A549 (cell line): ENCODE measurements around the gene WNT9A. TPM values are rescaled to one million over a fixed set of nuclear protein-coding genes. Genes with fewer than 3 reads are reported as not detected.

Source experiments
- ATAC-seq, 2 experiments: fragments of 200-7000 bp in 1 of 2; fragments of >200 bp in 1 of 2; cut with Nextera tagmentation in 1 of 2; cut with Tn5 transposase in 1 of 2; 3 replicates each; pipeline versions ENCODE4 v1.8.0 to v1.9.1; 2018 to 2020; ENCODE audit warnings: mild to moderate bottlenecking in 1 of 2, moderate library complexity in 1 of 2
- CTCF ChIA-PET: fragments of 300-600 bp; sonication (Branson Sonifier 250); formaldehyde crosslinking; extraction: SDS; loops from one replicate; lab custom pipeline; 2021; ENCODE audit warnings: antibody characterized with exemption, inconsistent platforms; lab: Yijun Ruan, JAX
- POLR2A ChIA-PET: fragments of 350-600 bp; formaldehyde crosslinking; extraction: SDS; loops from one replicate; lab custom pipeline; 2021; ENCODE audit warnings: antibody characterized with exemption, inconsistent platforms; lab: Yijun Ruan, JAX
- DNase-seq, 2 experiments: peaks; one replicate each; pipeline versions ENCODE4 v3.0.0 to v3.0.0-alpha.2; 2011 to 2016; ENCODE audit warnings: low read depth in 1 of 2, low spot score in 1 of 2
- FAIRE-seq: peaks from 2 replicates; lab custom pipeline; 2011; peaks lifted over from hg19 to GRCh38; lab: Jason Lieb, UNC
- H3K27ac ChIP-seq, 2 experiments: fragments of >200 bp; sonication (Bioruptor Twin); formaldehyde crosslinking; 3 replicates each; pipeline ENCODE4 v1.5.1; 2016 to 2017
- H3K4me1 ChIP-seq: fragments of >200 bp; sonication (Bioruptor Twin); formaldehyde crosslinking; 3 replicates; pipeline ENCODE4 v1.6.1; 2016
- H3K4me2 ChIP-seq: fragments of >200 bp; sonication (Bioruptor Twin); formaldehyde crosslinking; 3 replicates; pipeline ENCODE4 v1.6.1; 2016
- H3K4me3 ChIP-seq: fragments of >200 bp; sonication (Bioruptor Twin); formaldehyde crosslinking; 3 replicates; pipeline ENCODE4 v1.5.1; 2016
- H3K9me3 ChIP-seq: fragments of >200 bp; sonication (Bioruptor Twin); formaldehyde crosslinking; 3 replicates; pipeline ENCODE4 v1.6.1; 2016
- BHLHE40 ChIP-seq: IDR thresholded peaks from 2 replicates; pipeline ENCODE4 v1.6.1; 2012; ENCODE audit warnings: low read depth, low read length, inconsistent platforms
- CBX2 ChIP-seq: fragments of 200-600 bp; sonication (generic); IDR thresholded peaks from 2 replicates; pipeline ENCODE4 v1.6.1; 2016; ENCODE audit warnings: low read depth, mild to moderate bottlenecking, borderline replicate concordance
- CEBPB ChIP-seq, 2 experiments: fragments of >200 bp in 1 of 2; sonication (Bioruptor Twin) in 1 of 2; formaldehyde crosslinking in 1 of 2; IDR thresholded peaks; 2 replicates each; pipeline ENCODE4 v1.6.1; 2012 to 2016
- EHF ChIP-seq: fragments of 250-450 bp; sonication (Bioruptor Pico); IDR thresholded peaks from 2 replicates; pipeline ENCODE4 v1.5.0; 2020; ENCODE audit warnings: mild to moderate bottlenecking
- EHMT2 ChIP-seq: fragments of 200-600 bp; sonication (generic); IDR thresholded peaks from 2 replicates; pipeline ENCODE4 v1.6.1; 2016; ENCODE audit warnings: antibody characterized with exemption, low read depth, mild to moderate bottlenecking, moderate library complexity
- ELK1 ChIP-seq: fragments of 150-350 bp; IDR thresholded peaks from 2 replicates; pipeline ENCODE4 v1.6.1; 2014; ENCODE audit warnings: low read depth, mild to moderate bottlenecking, low read length
- FOSL2 ChIP-seq, 2 experiments: fragments of 450-650 bp in 1 of 2; fragments of >200 bp in 1 of 2; sonication (Bioruptor Twin) in 1 of 2; formaldehyde crosslinking; IDR thresholded peaks; 2 replicates each; pipeline versions ENCODE4 v1.5.0 to v1.6.1; 2016 to 2020; ENCODE audit warnings: mild to moderate bottlenecking in 1 of 2, moderate library complexity in 1 of 2
- HES2 ChIP-seq: fragments of >200 bp; sonication (Bioruptor Twin); formaldehyde crosslinking; IDR thresholded peaks from 2 replicates; pipeline ENCODE4 v1.6.1; 2016
- JUN ChIP-seq, 2 experiments: fragments of >200 bp; sonication (Bioruptor Twin); formaldehyde crosslinking; IDR thresholded peaks; 2 replicates in 1 of 2; 3 replicates in 1 of 2; pipeline ENCODE4 v1.6.1; 2016 to 2017
- KDM5A ChIP-seq: fragments of 200-600 bp; sonication (generic); IDR thresholded peaks from 2 replicates; pipeline ENCODE4 v1.6.1; 2016; ENCODE audit warnings: antibody characterized with exemption, mild to moderate bottlenecking
- MAFK ChIP-seq: fragments of 450-650 bp; IDR thresholded peaks from 2 replicates; pipeline ENCODE4 v1.6.1; 2014; ENCODE audit not compliant: partially characterized antibody
- MAX ChIP-seq: IDR thresholded peaks from 2 replicates; pipeline ENCODE4 v1.6.1; 2012
- MAZ ChIP-seq: fragments of 150-350 bp; IDR thresholded peaks from 2 replicates; pipeline ENCODE4 v1.6.1; 2014; ENCODE audit warnings: antibody characterized with exemption, low read depth, low read length, borderline replicate concordance
- NFE2L2 ChIP-seq: fragments of 150-350 bp; conservative IDR thresholded peaks from 2 replicates; pipeline ENCODE4 v1.6.1; 2014; ENCODE audit warnings: low read length
- NPAS2 ChIP-seq: fragments of 250-450 bp; sonication (Bioruptor Pico); IDR thresholded peaks from 2 replicates; pipeline ENCODE4 v1.8.0; 2022; ENCODE audit warnings: mild to moderate bottlenecking, moderate library complexity, borderline replicate concordance
- NR3C1 ChIP-seq: fragments of >200 bp; sonication (Bioruptor Twin); formaldehyde crosslinking; IDR thresholded peaks from 3 replicates; pipeline ENCODE4 v1.6.1; 2017
- RCOR1 ChIP-seq: fragments of 150-350 bp; IDR thresholded peaks from 2 replicates; pipeline ENCODE4 v1.6.1; 2014; ENCODE audit warnings: antibody characterized with exemption, low read length, low read depth
- SMC3 ChIP-seq: fragments of >200 bp; sonication (Bioruptor Twin); formaldehyde crosslinking; IDR thresholded peaks from 3 replicates; pipeline ENCODE4 v1.6.1; 2018; ENCODE audit warnings: inconsistent platforms
- SREBF2 ChIP-seq: fragments of 450-650 bp; IDR thresholded peaks from 2 replicates; pipeline ENCODE4 v1.6.1; 2014; ENCODE audit warnings: mild to moderate bottlenecking, moderate library complexity
- TFCP2L1 ChIP-seq: fragments of 250-450 bp; sonication (Bioruptor Pico); IDR thresholded peaks from 2 replicates; pipeline ENCODE4 v1.5.0; 2021; ENCODE audit warnings: mild to moderate bottlenecking
- ZNF302 ChIP-seq: fragments of 250-450 bp; sonication (Bioruptor Pico); IDR thresholded peaks from 2 replicates; pipeline ENCODE4 v1.9.0; 2021; ENCODE audit warnings: inconsistent platforms, mild to moderate bottlenecking, moderate library complexity
- ZSCAN20 ChIP-seq: fragments of 250-450 bp; sonication (Bioruptor Pico); IDR thresholded peaks from 2 replicates; pipeline ENCODE4 v1.8.0; 2022; ENCODE audit warnings: mild to moderate bottlenecking, moderate library complexity
- WGBS: methylation state at CpG from one replicate; pipeline ENCODE4 v1.1.6; 2017; ENCODE audit errors: missing lambda C conversion rate; 5-methylcytosine and 5-hydroxymethylcytosine counted together
- polyA plus RNA-seq, 4 experiments: library from polyadenylated mRNA; depleted of rRNA in 3 of 4; stranded (reverse); fragments of >200 nt; fragmentation: RNase III in 1 of 4; extraction: RNeasy Plus Mini Kit Qiagen cat#74134 plus additional on column Dnase treatment in 1 of 4; gene quantifications; 2 replicates in 3 of 4; 3 replicates in 1 of 4; pipeline ENCODE4 v1.2.3, GENCODE V29; 2011 to 2017
- TF ChIP-seq, protein P1 (sequence below): IDR thresholded peaks from 2 replicates; pipeline ENCODE4 v1.6.1; 2012
- TF ChIP-seq, protein P2 (sequence below): fragments of >200 bp; sonication (Bioruptor Twin); formaldehyde crosslinking; IDR thresholded peaks from 3 replicates; pipeline ENCODE4 v1.6.1; 2016
- TF ChIP-seq, protein P3 (sequence below): IDR thresholded peaks from 2 replicates; pipeline ENCODE4 v1.6.1; 2012; ENCODE audit warnings: low read depth, borderline replicate concordance

Gene WNT9A
- polyA plus RNA-seq, 2 of the 4 experiments (the other 2 are of a cell fraction), result 0.75 to 1.2 TPM

GRCh38 chr1:227903614-227904501 lies 43.9 kb downstream of the WNT9A start:
- ChIA-PET CTCF (interaction anchor here (1.0 kb wide), 1 partner anchor 18 kb away, joined by 3 read pairs; no protein-coding TSS in a partner anchor), POLR2A (no interaction called here)
- no peak overlapping the region for H3K4me3 ChIP-seq
- H3K27ac ChIP-seq, result no peak overlapping the region
- FAIRE-seq (no peak), DNase-seq (no peak), ATAC-seq (no peak)
- TF ChIP-seq NPAS2, result no peak
- TF ChIP-seq TFCP2L1 (CRISPR knock-in tag), result no peak
- no peak for TF ChIP-seq JUN (IDR thresholded peaks at IDR 0.05)
- TF ChIP-seq, protein P1, sequence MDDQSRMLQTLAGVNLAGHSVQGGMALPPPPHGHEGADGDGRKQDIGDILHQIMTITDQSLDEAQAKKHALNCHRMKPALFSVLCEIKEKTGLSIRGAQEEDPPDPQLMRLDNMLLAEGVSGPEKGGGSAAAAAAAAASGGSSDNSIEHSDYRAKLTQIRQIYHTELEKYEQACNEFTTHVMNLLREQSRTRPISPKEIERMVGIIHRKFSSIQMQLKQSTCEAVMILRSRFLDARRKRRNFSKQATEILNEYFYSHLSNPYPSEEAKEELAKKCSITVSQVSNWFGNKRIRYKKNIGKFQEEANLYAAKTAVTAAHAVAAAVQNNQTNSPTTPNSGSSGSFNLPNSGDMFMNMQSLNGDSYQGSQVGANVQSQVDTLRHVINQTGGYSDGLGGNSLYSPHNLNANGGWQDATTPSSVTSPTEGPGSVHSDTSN, result no peak
- TF ChIP-seq CBX2, result no peak
- no peak for TF ChIP-seq SREBF2
- no peak for TF ChIP-seq ELK1
- TF ChIP-seq HES2, result no peak
- no peak for TF ChIP-seq NR3C1
- TF ChIP-seq ZNF302 (CRISPR knock-in tag), result no peak
- no peak for TF ChIP-seq EHF (CRISPR knock-in tag)
- H3K9me3 ChIP-seq, result no peaks in the 10 kb centered on the region
- no peak overlapping the region for H3K4me2 ChIP-seq
- 20% methylated on average over 1 of the region's 22 CpGs for WGBS
- no peaks in the 10 kb centered on the region for H3K4me1 ChIP-seq

DNA sequence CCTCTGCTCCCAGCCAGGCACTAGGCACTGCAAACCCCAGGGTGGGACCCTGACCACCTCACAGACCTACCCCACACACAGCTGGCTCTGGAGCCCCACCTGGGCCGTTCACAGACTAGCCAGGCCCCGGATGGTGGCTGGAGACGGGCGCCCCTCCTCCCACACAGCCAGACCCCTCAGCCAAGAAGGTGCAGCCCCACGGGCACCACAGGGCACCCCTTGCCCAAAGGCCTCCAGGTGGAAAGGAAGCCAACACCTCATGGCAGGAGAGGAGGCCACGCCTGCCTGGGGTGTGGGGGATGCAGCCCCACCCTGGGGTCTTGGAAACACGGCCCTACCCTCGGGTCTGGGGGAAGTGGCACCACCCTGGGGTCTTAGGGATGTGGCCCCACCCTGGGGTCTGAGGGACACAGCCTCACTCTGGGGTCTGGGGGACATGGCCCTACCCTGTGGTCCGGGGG lies 44.6 kb downstream of the WNT9A start:
- no peaks in the 10 kb centered on the region for H3K9me3 ChIP-seq
- no peaks in the 10 kb centered on the region for H3K4me1 ChIP-seq
- DNase-seq (no peak), FAIRE-seq (no peak), ATAC-seq (no peak)
- TF ChIP-seq CEBPB (IDR thresholded peaks at IDR 0.05) (no peak), RCOR1 (no peak), SMC3 (no peak), MAFK (no peak), KDM5A (no peak), NR3C1 (no peak), NFE2L2 (no peak), TFCP2L1 (CRISPR knock-in tag) (no peak), FOSL2 (IDR thresholded peaks at IDR 0.05) (no peak), FOSL2 (CRISPR knock-in tag; IDR thresholded peaks at IDR 0.05) (no peak), MAZ (no peak), EHMT2 (no peak), ZSCAN20 (CRISPR knock-in tag) (no peak), BHLHE40 (no peak), JUN (IDR thresholded peaks at IDR 0.05) (no peak), MAX (no peak), SREBF2 (no peak), NPAS2 (no peak)
- TF ChIP-seq, protein P2, sequence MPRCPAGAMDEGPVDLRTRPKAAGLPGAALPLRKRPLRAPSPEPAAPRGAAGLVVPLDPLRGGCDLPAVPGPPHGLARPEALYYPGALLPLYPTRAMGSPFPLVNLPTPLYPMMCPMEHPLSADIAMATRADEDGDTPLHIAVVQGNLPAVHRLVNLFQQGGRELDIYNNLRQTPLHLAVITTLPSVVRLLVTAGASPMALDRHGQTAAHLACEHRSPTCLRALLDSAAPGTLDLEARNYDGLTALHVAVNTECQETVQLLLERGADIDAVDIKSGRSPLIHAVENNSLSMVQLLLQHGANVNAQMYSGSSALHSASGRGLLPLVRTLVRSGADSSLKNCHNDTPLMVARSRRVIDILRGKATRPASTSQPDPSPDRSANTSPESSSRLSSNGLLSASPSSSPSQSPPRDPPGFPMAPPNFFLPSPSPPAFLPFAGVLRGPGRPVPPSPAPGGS, result no peak
- TF ChIP-seq, protein P3, sequence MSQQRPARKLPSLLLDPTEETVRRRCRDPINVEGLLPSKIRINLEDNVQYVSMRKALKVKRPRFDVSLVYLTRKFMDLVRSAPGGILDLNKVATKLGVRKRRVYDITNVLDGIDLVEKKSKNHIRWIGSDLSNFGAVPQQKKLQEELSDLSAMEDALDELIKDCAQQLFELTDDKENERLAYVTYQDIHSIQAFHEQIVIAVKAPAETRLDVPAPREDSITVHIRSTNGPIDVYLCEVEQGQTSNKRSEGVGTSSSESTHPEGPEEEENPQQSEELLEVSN, result no peak
- POLR2A ChIA-PET, result no interaction called here
- H3K4me3 ChIP-seq, result no peak overlapping the region
- no peak overlapping the region for H3K27ac ChIP-seq
- H3K4me2 ChIP-seq, result no peak overlapping the region
- 73% methylated on average over 2 of the region's 9 CpGs for WGBS
- CTCF ChIA-PET, result interaction anchor here (1.0 kb wide), 1 partner anchor 17 kb away, joined by 3 read pairs; no protein-coding TSS in a partner anchor
